ENCODE results near the gene SUGT1. TPM values are rescaled to one million over a fixed set of nuclear protein-coding genes. Genes with fewer than 3 reads are reported as not detected.
"Not testable (repeated sequence)": the region's sequence is repeated elsewhere in the genome, so short reads cannot be mapped to it uniquely, and the experiment has no call there.

The SUGT1 gene
- total RNA-seq, 1 donor from 2014 or later: 49.1 TPM

GRCh38 chr13:52659340-52659739 lies 6.7 kb downstream of the SUGT1 start:
- no peak for DNase-seq (ENCODE audit: low spot score)
- intact Hi-C loops (cut with DNase I): no loop called here

GRCh38 chr13:52664272-52664671 lies 11.6 kb downstream of the SUGT1 start:
- no peak for DNase-seq (ENCODE audit: low spot score)
- intact Hi-C loops (cut with DNase I): no loop called here

GRCh38 chr13:52665325-52665724 lies 12.7 kb downstream of the SUGT1 start:
- DNase-seq (ENCODE audit: low spot score): no peak
- intact Hi-C loops (cut with DNase I): no loop called here

- DNase-seq (ENCODE audit: low spot score): no peak
- intact Hi-C loops (cut with DNase I): no loop called here
Observed at GRCh38 chr13:52669677-52670076, 17.0 kb downstream of the SUGT1 start.

- DNase-seq (ENCODE audit: low spot score): no peak
- intact Hi-C loops (cut with DNase I): no loop called here
Observed at GRCh38 chr13:52670726-52671125, 18.1 kb downstream of the SUGT1 start.

- intact Hi-C loops (cut with DNase I): no loop called here
- DNase-seq (ENCODE audit: low spot score): no peak
Observed at GRCh38 chr13:52673465-52673864, 20.8 kb downstream of the SUGT1 start.

GRCh38 chr13:52677823-52678222 lies 25.2 kb downstream of the SUGT1 start:
- no peak for DNase-seq (ENCODE audit: low spot score)
- intact Hi-C loops (cut with DNase I): no loop called here

GRCh38 chr13:52685806-52686205 lies 33.2 kb downstream of the SUGT1 start:
- intact Hi-C loops (cut with DNase I); DNase-seq (ENCODE audit: low spot score): not testable (repeated sequence)

- DNase-seq (ENCODE audit: low spot score): no peak
- intact Hi-C loops (cut with DNase I): no loop called here
Observed at GRCh38 chr13:52686376-52686775, 33.7 kb downstream of the SUGT1 start.

- intact Hi-C loops (cut with DNase I): no loop called here
- no peak for DNase-seq (ENCODE audit: low spot score)
Observed at GRCh38 chr13:52695856-52696255, 43.2 kb downstream of the SUGT1 start.

GRCh38 chr13:52696566-52696965 lies 43.9 kb downstream of the SUGT1 start:
- intact Hi-C loops (cut with DNase I): no loop called here
- no peak for DNase-seq (ENCODE audit: low spot score)

- intact Hi-C loops (cut with DNase I): no loop called here
- DNase-seq (ENCODE audit: low spot score): no peak
Observed at GRCh38 chr13:52701728-52702465, 49.3 kb downstream of the SUGT1 start.

- DNase-seq (ENCODE audit: low spot score): no peak
- intact Hi-C loops (cut with DNase I): no loop called here
Observed at GRCh38 chr13:52703482-52703881, 50.8 kb downstream of the SUGT1 start.

- intact Hi-C loops (cut with DNase I): no loop called here
- DNase-seq (ENCODE audit: low spot score): no peak
Observed at GRCh38 chr13:52706081-52706480, 53.4 kb downstream of the SUGT1 start.

GRCh38 chr13:52707375-52707774 lies 54.7 kb downstream of the SUGT1 start:
- DNase-seq (ENCODE audit: low spot score): no peak

GRCh38 chr13:52708266-52708665 lies 55.6 kb downstream of the SUGT1 start:
- DNase-seq (ENCODE audit: low spot score); intact Hi-C loops (cut with DNase I): not testable (repeated sequence)

More at GRCh38 chr13:52707375-52707774, 54.7 kb downstream of the SUGT1 start:
- intact Hi-C loops (cut with DNase I): no loop called here

GRCh38 chr13:52711286-52711685 lies 58.6 kb downstream of the SUGT1 start:
- intact Hi-C loops (cut with DNase I): no loop called here
- DNase-seq (ENCODE audit: low spot score): no peak

- intact Hi-C loops (cut with DNase I): no loop called here
- DNase-seq (ENCODE audit: low spot score): no peak
Observed at GRCh38 chr13:52712385-52712784, 59.7 kb downstream of the SUGT1 start.

- intact Hi-C loops (cut with DNase I): no loop called here
Observed at GRCh38 chr13:52713894-52714293, 61.3 kb downstream of the SUGT1 start.

GRCh38 chr13:52720904-52721303 lies 68.3 kb downstream of the SUGT1 start:
- intact Hi-C loops (cut with DNase I); DNase-seq (ENCODE audit: low spot score): not testable (repeated sequence)

More at GRCh38 chr13:52713894-52714293, 61.3 kb downstream of the SUGT1 start:
- no peak for DNase-seq (ENCODE audit: low spot score)

- DNase-seq (ENCODE audit: low spot score); intact Hi-C loops (cut with DNase I): not testable (repeated sequence)
Observed at GRCh38 chr13:52721356-52721755, 68.7 kb downstream of the SUGT1 start.

GRCh38 chr13:52723181-52723580 lies 70.5 kb downstream of the SUGT1 start:
- no peak for DNase-seq (ENCODE audit: low spot score)
- intact Hi-C loops (cut with DNase I): no loop called here

All from cardiac septum (tissue), 1 donor.